ENCODE results near the gene OPN5. TPM values are rescaled to one million over a fixed set of nuclear protein-coding genes. Genes with fewer than 3 reads are reported as not detected.

OPN5 gene
- total RNA-seq, 1 experiment from 2014 or later, result not detected

DNA sequence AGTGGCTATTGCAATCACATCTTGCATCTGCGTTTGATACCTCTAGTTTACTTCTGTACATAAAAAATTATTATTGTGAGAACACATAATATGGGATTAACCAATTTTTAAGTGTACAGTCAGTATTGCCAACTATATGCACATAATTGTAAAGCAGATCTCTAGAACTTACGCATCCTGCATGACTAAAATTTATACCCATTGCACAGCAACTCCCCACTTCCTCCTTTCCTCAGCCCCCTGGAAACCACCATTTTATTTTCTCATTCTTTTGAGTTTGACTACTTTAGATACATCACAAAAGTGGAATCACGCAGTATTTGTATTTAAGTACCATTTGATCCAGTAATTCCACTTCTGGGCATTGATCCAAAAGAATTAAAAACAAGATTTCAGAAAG, 19.3 kb upstream of the OPN5 start:
- POLR2A ChIA-PET (ENCODE audit: unreplicated experiment), result no interaction called here
- H4K20me1 ChIP-seq (ENCODE audit: insufficient read depth), result no peaks in the 10 kb centered on the region
- CTCF ChIA-PET, result no interaction called here

DNA sequence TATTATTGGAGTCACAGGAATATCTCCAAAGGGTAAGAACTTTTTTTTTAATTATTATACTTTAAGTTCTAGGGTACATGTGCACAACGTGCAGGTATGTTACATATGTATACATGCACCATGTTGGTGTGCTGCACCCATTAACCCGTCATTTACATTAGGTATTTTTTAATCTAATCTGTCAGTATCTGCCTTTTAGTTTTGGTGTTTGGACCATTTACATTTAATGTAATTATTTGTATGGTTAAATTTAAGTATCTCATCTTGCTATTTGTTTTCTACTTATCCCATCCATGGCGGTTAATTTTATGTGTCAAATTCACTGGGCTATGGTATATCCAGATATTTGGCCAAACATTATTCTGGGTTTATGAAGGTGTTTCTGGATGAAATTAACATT, 15.4 kb upstream of the OPN5 start:
- H4K20me1 ChIP-seq (ENCODE audit: insufficient read depth), result no peaks in the 10 kb centered on the region
- H3K27ac ChIP-seq, result no peak overlapping the region
- no peak overlapping the region for H2AFZ ChIP-seq
- H3K9me3 ChIP-seq (ENCODE audit: insufficient read depth, low read depth), result no peaks in the 10 kb centered on the region; the same call in 1 of the 2 replicates
- BruUV-seq (replicated peaks), result no TSS peak
- no peaks in the 10 kb centered on the region for H3K79me2 ChIP-seq (ENCODE audit: low read depth)
- DNase-seq, result no peak
- no peak overlapping the region for H3K4me3 ChIP-seq
- H3F3A ChIP-seq (ENCODE audit: insufficient read depth, low read depth), result no peaks in the 10 kb centered on the region
- no peak for TF ChIP-seq EZH2 (IDR thresholded peaks at IDR 0.05; ENCODE audit: low read depth)
- TF ChIP-seq, protein P1, sequence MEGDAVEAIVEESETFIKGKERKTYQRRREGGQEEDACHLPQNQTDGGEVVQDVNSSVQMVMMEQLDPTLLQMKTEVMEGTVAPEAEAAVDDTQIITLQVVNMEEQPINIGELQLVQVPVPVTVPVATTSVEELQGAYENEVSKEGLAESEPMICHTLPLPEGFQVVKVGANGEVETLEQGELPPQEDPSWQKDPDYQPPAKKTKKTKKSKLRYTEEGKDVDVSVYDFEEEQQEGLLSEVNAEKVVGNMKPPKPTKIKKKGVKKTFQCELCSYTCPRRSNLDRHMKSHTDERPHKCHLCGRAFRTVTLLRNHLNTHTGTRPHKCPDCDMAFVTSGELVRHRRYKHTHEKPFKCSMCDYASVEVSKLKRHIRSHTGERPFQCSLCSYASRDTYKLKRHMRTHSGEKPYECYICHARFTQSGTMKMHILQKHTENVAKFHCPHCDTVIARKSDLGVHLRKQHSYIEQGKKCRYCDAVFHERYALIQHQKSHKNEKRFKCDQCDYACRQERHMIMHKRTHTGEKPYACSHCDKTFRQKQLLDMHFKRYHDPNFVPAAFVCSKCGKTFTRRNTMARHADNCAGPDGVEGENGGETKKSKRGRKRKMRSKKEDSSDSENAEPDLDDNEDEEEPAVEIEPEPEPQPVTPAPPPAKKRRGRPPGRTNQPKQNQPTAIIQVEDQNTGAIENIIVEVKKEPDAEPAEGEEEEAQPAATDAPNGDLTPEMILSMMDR (conservative IDR thresholded peaks at IDR 0.05), result no peak
- CTCF ChIA-PET, result no interaction called here
- H3K9me2 ChIP-seq (ENCODE audit: insufficient read depth), result 0 out of 2 replicates have a peak, but pooled peaks cover 6% of the 10 kb centered on the region
- H3K27me3 ChIP-seq (ENCODE audit: insufficient read depth, low read depth), result no peaks in the 10 kb centered on the region
- H3K36me3 ChIP-seq (ENCODE audit: low read depth), result no peaks in the 10 kb centered on the region
- POLR2A ChIA-PET (ENCODE audit: unreplicated experiment), result no interaction called here
- intact Hi-C loops (cut with micrococcal nuclease; ENCODE audit: unreplicated experiment), result no loop called here
- no peaks in the 10 kb centered on the region for H3K4me1 ChIP-seq (replicated peaks; ENCODE audit: insufficient read depth)
- no peak overlapping the region for H3K4me2 ChIP-seq

More for the DNA sequence above, 19.3 kb upstream of the OPN5 start:
- Histone ChIP-seq H3K27ac (no peak overlapping the region), H2AFZ (no peak overlapping the region), H3K27me3 (ENCODE audit: insufficient read depth, low read depth) (no peaks in the 10 kb centered on the region), H3K4me1 (replicated peaks; ENCODE audit: insufficient read depth) (no peaks in the 10 kb centered on the region), H3F3A (ENCODE audit: insufficient read depth, low read depth) (no peaks in the 10 kb centered on the region), H3K9me3 (ENCODE audit: insufficient read depth, low read depth) (no peaks in the 10 kb centered on the region; the same call in 1 of the 2 replicates), H3K36me3 (ENCODE audit: low read depth) (no peaks in the 10 kb centered on the region), H3K4me3 (no peak overlapping the region), H3K9me2 (ENCODE audit: insufficient read depth) (no peaks in the 10 kb centered on the region), H3K4me2 (no peak overlapping the region), H3K79me2 (ENCODE audit: low read depth) (no peaks in the 10 kb centered on the region)
- BruUV-seq (replicated peaks), result no TSS peak
- intact Hi-C loops (cut with micrococcal nuclease; ENCODE audit: unreplicated experiment), result no loop called here
- TF ChIP-seq, protein P1 (conservative IDR thresholded peaks at IDR 0.05), result no peak
- no peak for TF ChIP-seq EZH2 (IDR thresholded peaks at IDR 0.05; ENCODE audit: low read depth)
- no peak for DNase-seq

DNA sequence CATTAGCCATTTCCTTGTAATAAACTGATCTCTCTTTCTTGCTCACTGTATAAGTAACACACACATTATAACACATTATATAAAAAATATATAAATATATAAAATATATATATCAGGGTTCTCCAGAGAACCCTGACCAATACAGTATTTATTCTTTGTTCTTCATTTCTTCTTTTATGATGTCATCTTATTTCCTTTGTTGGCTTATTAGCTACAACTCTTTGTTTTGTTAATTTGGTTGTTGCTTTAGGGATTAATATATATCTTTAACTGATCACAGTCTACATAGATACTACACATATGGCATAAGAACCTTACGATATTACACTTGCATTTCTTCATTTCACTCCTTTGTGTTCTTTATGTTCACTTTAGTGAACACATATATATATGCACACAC, 14.7 kb upstream of the OPN5 start:
- Histone ChIP-seq H3K27me3 (ENCODE audit: insufficient read depth, low read depth) (no peaks in the 10 kb centered on the region), H3K4me1 (replicated peaks; ENCODE audit: insufficient read depth) (no peaks in the 10 kb centered on the region), H3K79me2 (ENCODE audit: low read depth) (no peaks in the 10 kb centered on the region), H3K9me2 (ENCODE audit: insufficient read depth) (0 out of 2 replicates have a peak, but pooled peaks cover 6% of the 10 kb centered on the region), H4K20me1 (ENCODE audit: insufficient read depth) (no peaks in the 10 kb centered on the region), H3K4me2 (no peak overlapping the region), H3K9me3 (ENCODE audit: insufficient read depth, low read depth) (no peaks in the 10 kb centered on the region; the same call in 1 of the 2 replicates), H3K36me3 (ENCODE audit: low read depth) (no peaks in the 10 kb centered on the region), H2AFZ (no peak overlapping the region), H3K4me3 (no peak overlapping the region), H3K27ac (no peak overlapping the region), H3F3A (ENCODE audit: insufficient read depth, low read depth) (no peaks in the 10 kb centered on the region)
- intact Hi-C loops (cut with micrococcal nuclease; ENCODE audit: unreplicated experiment), result no loop called here
- TF ChIP-seq, protein P1 (conservative IDR thresholded peaks at IDR 0.05), result no peak
- no peak for TF ChIP-seq EZH2 (IDR thresholded peaks at IDR 0.05; ENCODE audit: low read depth)
- DNase-seq, result no peak
- BruUV-seq (replicated peaks), result no TSS peak
- ChIA-PET POLR2A (ENCODE audit: unreplicated experiment) (no interaction called here), CTCF (no interaction called here)
